RWPE1 (cell line): ENCODE results near the gene ADORA1.

ENCODE experiments used
- CTCF ChIA-PET: fragments of 350-600 bp; sonication (Branson Sonifier 250); formaldehyde crosslinking; extraction: SDS; loops from one replicate; lab custom pipeline; 2021; lab: Yijun Ruan, JAX
- POLR2A ChIA-PET: fragments of 400-600 bp; formaldehyde crosslinking; extraction: SDS; loops from one replicate; lab custom pipeline; 2020; ENCODE audit warnings: antibody characterized with exemption; ENCODE audit not compliant: low non-redundant PET; lab: Yijun Ruan, JAX
- DNase-seq: peaks from one replicate; pipeline ENCODE4 v3.0.0; 2012; ENCODE audit warnings: low spot score
- H3K27ac ChIP-seq: fragments of 450-650 bp; 2 replicates; pipeline ENCODE4 v1.5.1; 2017
- TF ChIP-seq, protein P1 (sequence below): fragments of 450-650 bp; conservative IDR thresholded peaks from 2 replicates; pipeline ENCODE4 v1.5.1; 2017; ENCODE audit warnings: low read depth, mild to moderate bottlenecking

Gene ADORA1

GRCh38 chr1:203127666-203128430 is at the start of gene ADORA1:
ADORA1 (plus strand) TSS chr1:203127726; CDS start chr1:203128842, 1,116 bp downstream.
- POLR2A ChIA-PET: no interaction called here
- peak within 1 kb of the TSS; percentile 18; the same call in 1 of the 2 replicates for H3K27ac ChIP-seq
- TF ChIP-seq, protein P1, sequence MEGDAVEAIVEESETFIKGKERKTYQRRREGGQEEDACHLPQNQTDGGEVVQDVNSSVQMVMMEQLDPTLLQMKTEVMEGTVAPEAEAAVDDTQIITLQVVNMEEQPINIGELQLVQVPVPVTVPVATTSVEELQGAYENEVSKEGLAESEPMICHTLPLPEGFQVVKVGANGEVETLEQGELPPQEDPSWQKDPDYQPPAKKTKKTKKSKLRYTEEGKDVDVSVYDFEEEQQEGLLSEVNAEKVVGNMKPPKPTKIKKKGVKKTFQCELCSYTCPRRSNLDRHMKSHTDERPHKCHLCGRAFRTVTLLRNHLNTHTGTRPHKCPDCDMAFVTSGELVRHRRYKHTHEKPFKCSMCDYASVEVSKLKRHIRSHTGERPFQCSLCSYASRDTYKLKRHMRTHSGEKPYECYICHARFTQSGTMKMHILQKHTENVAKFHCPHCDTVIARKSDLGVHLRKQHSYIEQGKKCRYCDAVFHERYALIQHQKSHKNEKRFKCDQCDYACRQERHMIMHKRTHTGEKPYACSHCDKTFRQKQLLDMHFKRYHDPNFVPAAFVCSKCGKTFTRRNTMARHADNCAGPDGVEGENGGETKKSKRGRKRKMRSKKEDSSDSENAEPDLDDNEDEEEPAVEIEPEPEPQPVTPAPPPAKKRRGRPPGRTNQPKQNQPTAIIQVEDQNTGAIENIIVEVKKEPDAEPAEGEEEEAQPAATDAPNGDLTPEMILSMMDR: no peak
- CTCF ChIA-PET: interaction anchor here (0.6 to 4.3 kb wide), 15 partner anchors 10 to 140 kb away, joined by 3 to 29 read pairs (median 4); no protein-coding TSS in a partner anchor
- DNase-seq: peak; percentile 71

DNA sequence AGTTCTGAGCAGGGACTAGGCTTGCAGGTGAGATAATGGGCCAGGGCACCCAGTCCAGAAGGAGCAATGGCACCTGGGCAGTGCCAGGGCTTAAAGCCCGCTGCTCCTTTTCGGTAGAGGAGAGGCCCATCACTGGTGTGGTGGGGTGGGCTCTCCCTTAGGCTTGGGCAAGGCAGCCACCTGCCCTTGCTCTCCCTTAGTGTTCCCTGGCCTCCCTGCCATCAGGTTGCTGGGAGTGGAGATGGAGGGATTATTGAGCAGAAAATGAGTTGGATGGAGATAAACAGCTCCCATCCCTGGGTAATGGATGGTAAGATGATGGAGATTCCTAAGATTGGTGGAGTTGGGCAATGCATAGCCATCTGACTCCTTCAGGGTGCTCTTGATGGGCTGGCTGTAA is 49.6 kb upstream of the ADORA1 start:
- TF ChIP-seq, protein P1: no peak
- DNase-seq: no peak
- POLR2A ChIA-PET: interaction anchor here (0.5 kb wide), 2 partner anchors 64 to 187 kb away, joined by 3 to 5 read pairs; no protein-coding TSS in a partner anchor
- no peak overlapping the region for H3K27ac ChIP-seq
- CTCF ChIA-PET: interaction anchor here (0.6 to 1.4 kb wide), 5 partner anchors 10 to 189 kb away, joined by 3 to 6 read pairs (median 3); no protein-coding TSS in a partner anchor

- ChIA-PET CTCF (no interaction called here), POLR2A (no interaction called here)
Observed at GRCh38 chr1:203078478-203078877, 49.0 kb upstream of the ADORA1 start.

DNA sequence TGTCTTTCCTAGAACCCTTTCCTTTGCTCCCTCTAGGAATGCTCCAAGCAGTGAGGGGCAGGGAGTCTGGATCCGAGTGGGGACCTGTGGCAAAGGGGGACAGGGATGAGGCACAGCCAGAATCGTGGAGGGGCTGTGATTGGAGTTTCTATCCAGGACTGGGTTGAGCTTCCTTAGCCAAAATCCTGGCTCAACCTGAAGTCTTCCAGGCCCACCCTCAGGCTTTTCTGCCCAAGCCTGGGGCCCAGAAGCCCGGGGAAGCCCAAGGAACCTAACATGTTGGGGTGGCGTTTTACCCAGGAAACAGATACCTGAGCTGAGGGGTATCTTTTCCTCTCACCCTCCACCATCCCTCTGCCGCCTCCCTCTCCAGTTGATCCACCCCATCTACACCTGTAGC is 47.1 kb upstream of the ADORA1 start:
- POLR2A ChIA-PET: no interaction called here
- H3K27ac ChIP-seq: no peak overlapping the region
- TF ChIP-seq, protein P1: no peak
- DNase-seq: no peak
- CTCF ChIA-PET: interaction anchor here (0.7 to 0.9 kb wide), 2 partner anchors 11 to 16 kb away, joined by 3 read pairs; no protein-coding TSS in a partner anchor

More at GRCh38 chr1:203078478-203078877, 49.0 kb upstream of the ADORA1 start:
- no peak for DNase-seq
- no peak overlapping the region for H3K27ac ChIP-seq
- TF ChIP-seq, protein P1: no peak

GRCh38 chr1:203081465-203082230 is 45.9 kb upstream of the ADORA1 start:
- ChIA-PET CTCF (interaction anchor here (0.7 to 1.3 kb wide), 3 partner anchors 10 to 1860 kb away, joined by 3 read pairs; no protein-coding TSS in a partner anchor), POLR2A (no interaction called here)
- TF ChIP-seq, protein P1: no peak
- no peak overlapping the region for H3K27ac ChIP-seq
- no peak for DNase-seq

DNA sequence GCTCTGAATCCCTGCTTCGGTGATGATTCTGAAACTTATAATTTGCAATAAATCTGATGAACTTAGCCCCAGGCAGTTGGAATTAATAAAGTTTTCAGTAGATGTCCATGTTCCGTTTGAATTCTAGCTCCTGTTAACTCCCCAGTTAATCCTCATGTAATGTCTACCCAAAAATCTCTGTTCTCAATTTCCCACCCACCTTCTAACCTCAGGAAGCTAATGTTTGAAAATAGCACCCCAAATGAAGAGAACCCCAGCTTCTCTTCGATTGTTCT is 45.4 kb upstream of the ADORA1 start:
- TF ChIP-seq, protein P1: no peak
- no peak overlapping the region for H3K27ac ChIP-seq
- CTCF ChIA-PET: interaction anchor here (0.7 to 1.3 kb wide), 2 partner anchors 17 to 1859 kb away, joined by 3 read pairs; no protein-coding TSS in a partner anchor
- POLR2A ChIA-PET: no interaction called here
- no peak for DNase-seq
